CD4-positive, alpha-beta T cell treated with Interleukin-15 for 1 hour (primary cell): ENCODE measurements around the gene TUBB2B.

Source experiments
- DNase-seq: peaks from one replicate; pipeline ENCODE4 v3.0.0-alpha.2; 2020

Gene TUBB2B

GRCh38 chr6:3232017-3232945 lies 4.8 kb upstream of the TUBB2B start:
- DNase-seq = no peak

- DNase-seq = no peak
These were observed 4.0 kb upstream of the TUBB2B start for GRCh38 chr6:3231247-3232016.

- DNase-seq = no peak
These were observed 3.4 kb upstream of the TUBB2B start for GRCh38 chr6:3230900-3231246.

- DNase-seq = no peak
These were observed 2.9 kb upstream of the TUBB2B start for GRCh38 chr6:3230256-3230882.

GRCh38 chr6:3229566-3230178 lies 2.2 kb upstream of the TUBB2B start:
- no peak for DNase-seq

- peak; percentile 20 for DNase-seq
These were observed 1.5 kb upstream of the TUBB2B start for GRCh38 chr6:3228771-3229565.

- DNase-seq = no peak
These were observed 706 bp upstream of the TUBB2B start for GRCh38 chr6:3228046-3228671.

- no peak for DNase-seq
These were observed 731 bp downstream of the TUBB2B start for GRCh38 chr6:3226481-3227362.

- DNase-seq = no peak
These were observed 1.4 kb downstream of the TUBB2B start for GRCh38 chr6:3226042-3226441.

- no peak for DNase-seq
These were observed 4.9 kb downstream of the TUBB2B start for GRCh38 chr6:3222506-3223038.

GRCh38 chr6:3221578-3221977 lies 5.9 kb downstream of the TUBB2B start:
- DNase-seq = no peak

- DNase-seq = no peak
These were observed 7.1 kb downstream of the TUBB2B start for GRCh38 chr6:3220366-3220765.

GRCh38 chr6:3218266-3218665 lies 9.2 kb downstream of the TUBB2B start:
- no peak for DNase-seq

GRCh38 chr6:3217286-3217685 lies 10.2 kb downstream of the TUBB2B start:
- no peak for DNase-seq

- DNase-seq = no peak
These were observed 12.6 kb downstream of the TUBB2B start for GRCh38 chr6:3214898-3215297.

- DNase-seq = no peak
These were observed 14.1 kb downstream of the TUBB2B start for GRCh38 chr6:3213334-3213695.

GRCh38 chr6:3212261-3212660 lies 15.2 kb downstream of the TUBB2B start:
- no peak for DNase-seq

- no peak for DNase-seq
These were observed 15.8 kb downstream of the TUBB2B start for GRCh38 chr6:3211681-3212080.

- DNase-seq = no peak
These were observed 17.3 kb downstream of the TUBB2B start for GRCh38 chr6:3210024-3210610.
